GM19043 (cell line): ENCODE measurements around the gene LCE1F.

Experiments
- ATAC-seq: cut with Tn5 transposase; IDR thresholded peaks from one replicate; pipeline ENCODE4 v1.9.1; 2021; ENCODE audit warnings: low read depth; ENCODE audit not compliant: unreplicated experiment

Gene LCE1F

DNA sequence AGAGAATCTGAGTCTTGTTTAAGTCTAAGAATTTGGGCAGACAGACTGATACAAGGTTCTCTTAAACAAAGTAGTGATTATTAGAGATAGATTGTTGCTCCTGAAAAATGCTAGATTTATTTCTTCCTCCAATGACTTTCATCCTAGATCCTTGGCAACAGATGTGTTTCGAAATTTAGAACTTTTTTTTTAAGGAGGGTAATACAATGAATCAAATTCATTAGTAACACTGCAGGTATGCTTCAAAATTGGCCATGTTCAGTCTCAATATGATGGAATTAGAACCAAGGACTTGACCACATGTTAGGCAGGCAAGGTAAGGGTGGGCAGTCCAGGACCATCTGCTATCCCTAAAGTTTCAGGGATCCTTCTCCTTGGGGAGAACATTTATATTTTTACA is 4.5 kb upstream of the LCE1F start:
- ATAC-seq, result no peak

GRCh38 chr1:152776361-152776760 is 1.4 kb downstream of the LCE1F start:
- ATAC-seq, result no peak

DNA sequence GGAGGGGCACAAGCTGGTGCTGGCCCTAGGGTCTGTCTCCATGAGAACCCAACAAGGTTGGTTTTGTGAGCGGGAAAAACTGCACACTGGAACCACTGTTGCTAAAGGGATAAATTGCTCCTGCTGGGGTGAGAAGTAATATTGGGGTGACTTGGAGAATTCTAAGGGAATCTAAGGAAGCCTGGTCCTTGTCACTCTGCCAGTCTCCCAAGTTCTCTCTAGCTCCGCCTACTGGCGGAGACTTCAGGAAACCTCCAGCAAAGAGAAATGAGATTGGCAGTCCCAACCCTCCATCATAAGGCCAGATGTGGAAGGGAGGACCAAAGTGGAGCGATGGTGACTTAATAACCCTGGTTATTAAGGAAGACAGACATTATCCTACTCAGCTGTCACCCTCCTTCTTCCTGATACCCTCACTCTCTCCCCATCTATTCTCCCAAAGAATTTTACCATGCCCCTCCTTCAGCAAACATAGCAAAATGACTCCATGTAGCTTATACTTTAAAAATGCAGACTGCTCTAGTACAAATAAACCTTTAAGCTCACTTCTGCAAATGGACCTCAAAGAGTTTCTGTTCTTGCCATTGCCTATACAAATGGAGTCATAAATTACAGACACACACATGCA is 2.7 kb downstream of the LCE1F start:
- ATAC-seq, result no peak

- ATAC-seq, result no peak
Observed at GRCh38 chr1:152783095-152783494, 8.2 kb downstream of the LCE1F start.

DNA sequence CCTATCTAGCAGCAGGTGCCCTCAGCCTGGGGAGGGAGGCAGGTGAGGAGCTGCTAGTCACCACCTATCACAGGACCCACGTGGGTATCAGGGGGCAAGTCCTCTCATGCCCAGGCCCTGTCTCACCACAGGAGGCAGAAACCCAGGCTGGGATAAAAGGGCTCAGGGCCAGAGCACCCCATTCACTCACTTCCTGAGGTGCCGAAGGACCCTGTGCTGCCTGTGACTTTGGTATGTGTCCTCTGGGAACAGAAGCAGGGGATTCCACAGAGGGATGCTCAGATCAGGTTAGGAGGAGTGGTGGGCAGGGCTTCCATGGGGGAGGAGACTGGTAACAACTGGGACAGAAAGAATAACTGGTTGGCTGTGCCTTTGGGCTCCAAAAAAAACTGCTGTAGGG is 11.1 kb downstream of the LCE1F start, which contains the start of gene LCE1E:
Gene LCE1E, plus strand, starts transcription at position 181 of the 400 bp plus-strand sequence. CDS start 1,043 bp downstream, outside the sequence.
- no peak for ATAC-seq

DNA sequence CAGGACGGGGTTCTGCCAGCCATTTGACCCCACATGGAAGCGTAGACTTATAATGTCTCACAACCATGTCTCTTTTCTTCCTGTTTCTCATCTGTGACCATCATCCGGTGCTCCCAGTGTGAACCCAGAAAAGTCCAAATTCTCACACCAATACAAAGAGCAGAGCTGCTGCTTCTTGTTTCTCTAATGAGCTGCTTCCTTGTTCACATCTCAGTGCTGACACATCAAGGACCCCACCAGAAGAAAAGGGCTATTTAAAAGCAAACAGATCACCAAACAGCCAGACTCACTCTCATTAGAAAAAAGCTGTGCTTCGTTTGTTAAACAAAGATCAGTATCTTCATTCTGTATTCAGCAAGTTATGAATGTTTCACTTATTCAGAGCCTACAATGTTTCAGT is 20.7 kb downstream of the LCE1F start:
- no peak for ATAC-seq

GRCh38 chr1:152796421-152796820 is 21.5 kb downstream of the LCE1F start, which contains the start of gene LCE1D:
LCE1D (plus strand) TSS chr1:152796721; CDS start chr1:152797795, 1,074 bp downstream.
- ATAC-seq, result no peak

GRCh38 chr1:152801333-152801732 is 26.4 kb downstream of the LCE1F start:
- no peak for ATAC-seq

DNA sequence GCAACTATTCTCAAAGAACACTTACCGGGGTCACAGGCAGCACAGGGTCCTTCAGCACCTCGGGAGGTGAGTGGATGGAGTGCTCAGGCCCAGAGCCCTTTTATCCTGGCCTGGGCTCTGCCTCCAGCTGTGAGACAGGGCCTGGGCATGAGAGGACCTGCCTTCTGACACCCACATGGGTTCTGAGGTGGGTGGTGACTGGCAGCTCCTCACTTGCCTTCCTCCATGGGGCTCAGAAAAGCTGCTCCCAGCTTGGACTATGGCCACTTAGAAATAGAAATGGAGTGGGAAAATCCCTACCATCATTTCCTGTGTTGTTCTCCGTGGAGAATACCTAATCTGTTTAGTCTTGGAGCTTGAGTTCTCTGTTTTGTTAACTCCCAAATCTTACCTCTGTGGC is 31.6 kb downstream of the LCE1F start, which contains the start of gene LCE1C:
Gene LCE1C, minus strand, starts transcription at position 76 of the 400 bp plus-strand sequence. CDS start 1,173 bp downstream, outside the sequence.
- ATAC-seq, result no peak

- ATAC-seq, result no peak
Observed at GRCh38 chr1:152811050-152811449, 36.1 kb downstream of the LCE1F start.

- ATAC-seq, result no peak
Observed at GRCh38 chr1:152811671-152812070, 36.7 kb downstream of the LCE1F start, which contains the start of gene LCE1B. LCE1B (plus strand) TSS chr1:152811971; CDS start chr1:152812447, 476 bp downstream.

GRCh38 chr1:152817309-152817708 is 42.4 kb downstream of the LCE1F start:
- no peak for ATAC-seq

GRCh38 chr1:152823294-152823693 is 48.4 kb downstream of the LCE1F start:
- no peak for ATAC-seq

- no peak for ATAC-seq
Observed at GRCh38 chr1:152824964-152825363, 50.0 kb downstream of the LCE1F start.
